K562 (cell line): ENCODE data around the gene FAM219A. TPM values are rescaled to one million over a fixed set of nuclear protein-coding genes. Genes with fewer than 3 reads are reported as not detected.

Experiments
- ATAC-seq: fragments of 200-7000 bp; cut with Tn5 transposase; 3 replicates; pipeline ENCODE4 v1.9.1; 2020; ENCODE audit warnings: moderate library complexity
- BruUV-seq: library from RNA; stranded (reverse); fragments of 400-500 nt; replicated peaks from 2 replicates; lab custom pipeline; 2021; lab: Mats Ljungman, UMichigan
- CTCF ChIA-PET: fragments of 300-600 bp; formaldehyde crosslinking; extraction: SDS; loops from one replicate; lab custom pipeline; 2021; ENCODE audit warnings: low intra/inter-chr PET ratio; lab: Yijun Ruan, JAX
- POLR2A ChIA-PET: fragments of 300-600, 350-650 bp; sonication (Branson Sonifier 250); formaldehyde crosslinking; extraction: SDS; loops from one replicate; lab custom pipeline; 2021; ENCODE audit warnings: antibody characterized with exemption, inconsistent platforms; lab: Yijun Ruan, JAX
- DNase-seq, 4 experiments: peaks; one replicate each; pipeline versions ENCODE4 v3.0.0 to v3.0.0-alpha.2; 2011 to 2018; ENCODE audit warnings: low spot score in 3 of 4, mixed read lengths in 3 of 4; ENCODE audit errors: extremely low read depth in 1 of 4
- FAIRE-seq: peaks from 2 replicates; lab custom pipeline; 2011; peaks lifted over from hg19 to GRCh38; lab: Jason Lieb, UNC
- H2AFZ ChIP-seq: 2 replicates; pipeline ENCODE4 v1.6.0; 2011; ENCODE audit warnings: low read depth, low read length, control low read depth, inconsistent platforms
- H3K27ac ChIP-seq: fragments of 200-600 bp; 3 replicates; pipeline ENCODE4 v1.8.0; 2011; ENCODE audit warnings: low read depth, mild to moderate bottlenecking, control low read depth, inconsistent platforms, low read length, moderate library complexity, mixed read lengths; ENCODE audit errors: extremely low read depth
- H3K27me3 ChIP-seq, 2 experiments: fragments of 300-600 bp in 1 of 2; 2 replicates in 1 of 2; 3 replicates in 1 of 2; pipeline versions ENCODE4 v1.6.0 to v1.8.0; 2011; ENCODE audit warnings: inconsistent platforms in 2 of 2, low read length in 2 of 2, mild to moderate bottlenecking in 1 of 2, mixed read lengths in 1 of 2, moderate library complexity in 1 of 2; ENCODE audit not compliant: control insufficient read depth in 2 of 2, insufficient read depth in 2 of 2
- H3K36me3 ChIP-seq: fragments of 300-600 bp; 3 replicates; pipeline ENCODE4 v1.8.0; 2011; ENCODE audit warnings: mild to moderate bottlenecking, low read length, inconsistent platforms; ENCODE audit not compliant: control insufficient read depth, insufficient read depth
- H3K4me1 ChIP-seq, 2 experiments: fragments of 200-600 bp in 1 of 2; replicated peaks in 1 of 2; 2 replicates in 1 of 2; 3 replicates in 1 of 2; pipeline versions ENCODE4 v1.5.1 to v1.8.0; 2011; ENCODE audit warnings: inconsistent platforms in 2 of 2, low read length in 2 of 2, mild to moderate bottlenecking in 1 of 2, mixed read lengths in 1 of 2, moderate library complexity in 1 of 2; ENCODE audit not compliant: control insufficient read depth in 2 of 2, insufficient read depth in 2 of 2
- H3K4me2 ChIP-seq: 2 replicates; pipeline ENCODE4 v1.6.1; 2011; ENCODE audit warnings: low read length, control low read depth, inconsistent platforms, mixed read lengths; ENCODE audit not compliant: insufficient read depth
- H3K4me3 ChIP-seq: fragments of 200-600 bp; sonication (generic), shearing (Covaris generic); 2 replicates; pipeline ENCODE4 v1.5.1; 2016; ENCODE audit warnings: control low read depth, inconsistent platforms
- H3K79me2 ChIP-seq: fragments of 200-600 bp; 3 replicates; pipeline ENCODE4 v1.8.0; 2011; ENCODE audit warnings: low read length, inconsistent platforms; ENCODE audit not compliant: control insufficient read depth, insufficient read depth
- H3K9ac ChIP-seq, 2 experiments: 2 replicates each; pipeline versions ENCODE4 v1.6.0 to v1.6.1; 2011; ENCODE audit warnings: low read depth in 2 of 2, low read length in 2 of 2, control low read depth in 1 of 2, inconsistent platforms in 1 of 2, mild to moderate bottlenecking in 1 of 2, mixed read lengths in 1 of 2; ENCODE audit not compliant: insufficient read depth in 1 of 2
- H3K9me1 ChIP-seq: one replicate; pipeline ENCODE4 v1.6.0; 2011; ENCODE audit warnings: inconsistent platforms, mild to moderate bottlenecking, low read length, moderate library complexity; ENCODE audit not compliant: control insufficient read depth, insufficient read depth
- H3K9me3 ChIP-seq: replicated peaks from 2 replicates; pipeline ENCODE4 v1.5.1; 2011; ENCODE audit warnings: low read depth, low read length, inconsistent platforms; ENCODE audit not compliant: control insufficient read depth, insufficient read depth
- H4K20me1 ChIP-seq: replicated peaks from 2 replicates; pipeline ENCODE4 v1.6.1; 2011; ENCODE audit warnings: low read length, inconsistent platforms, mixed read lengths; ENCODE audit not compliant: control insufficient read depth, insufficient read depth
- ASH1L ChIP-seq: fragments of 450-650 bp; IDR thresholded peaks from 2 replicates; pipeline ENCODE4 v1.6.1; 2018; ENCODE audit warnings: borderline replicate concordance, mild to moderate bottlenecking, low read depth; ENCODE audit not compliant: partially characterized antibody
- BHLHE40 ChIP-seq: IDR thresholded peaks from 2 replicates; pipeline ENCODE4 v1.6.1; 2011; ENCODE audit warnings: low read length, improper control_type of control experiment
- DEAF1 ChIP-seq: fragments of 450-650 bp; formaldehyde crosslinking; IDR thresholded peaks from 2 replicates; pipeline ENCODE4 v1.4.0; 2020; ENCODE audit warnings: mild to moderate bottlenecking, moderate library complexity
- ETS2 ChIP-seq: IDR thresholded peaks from 2 replicates; pipeline ENCODE4 v1.6.1; 2016; ENCODE audit warnings: borderline replicate concordance, missing genetic modification characterization, mild to moderate bottlenecking, moderate library complexity, missing compliant biosample characterization; ENCODE audit not compliant: poor library complexity, severe bottlenecking
- RAD21 ChIP-seq, 2 experiments: fragments of 250-450 bp in 1 of 2; fragments of 450-650 bp in 1 of 2; sonication (Bioruptor Pico) in 1 of 2; formaldehyde crosslinking in 1 of 2; IDR thresholded peaks in 1 of 2; conservative IDR thresholded peaks in 1 of 2; 2 replicates each; pipeline versions ENCODE4 v1.4.0 to v1.8.0; 2020 to 2022; ENCODE audit warnings: mild to moderate bottlenecking in 2 of 2, moderate library complexity in 1 of 2
- TCFL5 ChIP-seq: fragments of 250-450 bp; sonication (Bioruptor Pico); conservative IDR thresholded peaks from 2 replicates; pipeline ENCODE4 v1.6.1; 2021; ENCODE audit warnings: mild to moderate bottlenecking, moderate library complexity, matching md5 sums
- WGBS: fragments of 100-300 bp; shearing (Covaris generic); methylation state at CpG from one replicate; pipeline ENCODE4 v1.1.6; 2016; ENCODE audit warnings: low coverage, mixed read lengths; ENCODE audit not compliant: insufficient coverage; ENCODE audit errors: missing lambda C conversion rate; 5-methylcytosine and 5-hydroxymethylcytosine counted together
- in situ Hi-C: fragments of 300-500 bp; cut with MboI; formaldehyde crosslinking; loops from 4 replicates; pipeline ENCODE4 v1.15.0; 2018; ENCODE audit warnings: inconsistent platforms, mixed read lengths
- intact Hi-C: fragments of 100-400 bp; cut with micrococcal nuclease; formaldehyde crosslinking; loops from 2 replicates; pipeline ENCODE4 v1.14.2; 2022
- polyA plus RNA-seq, 8 experiments: library from polyadenylated mRNA; depleted of rRNA in 4 of 8; stranded (reverse) in 5 of 8; unstranded in 3 of 8; fragments of >200 nt; fragmentation: Nextera tagmentation in 2 of 8; fragmentation: Illumina TruSeq in 1 of 8; extraction: Ambion mirVana in 2 of 8; extraction: Trizol in 1 of 8; gene quantifications; 2 replicates each; pipeline versions ENCODE4 v1.2.1 to v1.2.3, GENCODE V29; 2011 to 2014; ENCODE audit warnings: inconsistent platforms in 1 of 8, missing spikeins in 1 of 8
- total RNA-seq, 7 experiments: library from RNA; depleted of rRNA in 6 of 7; stranded (reverse); fragments of >200 nt in 6 of 7; fragmentation: Illumina TruSeq in 2 of 7; extraction: Trizol in 2 of 7; gene quantifications; 2 replicates each; pipeline versions ENCODE4 v1.2.1 to v1.2.3, GENCODE V29; 2011 to 2021; ENCODE audit warnings: low replicate concordance in 1 of 7
- TF ChIP-seq, protein P1 (sequence below): fragments of 200-800 bp; sonication (Bioruptor generic); IDR thresholded peaks from 2 replicates; pipeline ENCODE4 v1.6.1; 2017; ENCODE audit warnings: missing genetic modification characterization, missing compliant biosample characterization
- TF ChIP-seq, protein P2 (sequence below): sonication (generic); formaldehyde crosslinking; IDR thresholded peaks from 2 replicates; pipeline ENCODE4 v1.8.0; 2023; ENCODE audit warnings: mild to moderate bottlenecking, missing genetic modification reagents

FAM219A gene
- total and polyA plus RNA-seq, 9 of the 15 experiments (the other 6 are each of a cell fraction or from before 2014, with no cell fraction given): 0.63 to 8.6 (median 2.9) TPM

- TF ChIP-seq RAD21 (CRISPR knock-in tag; conservative IDR thresholded peaks at IDR 0.05 in 1 of 2, IDR thresholded peaks at IDR 0.05 in 1 of 2) (peak; percentile 55 to 70), DEAF1 (CRISPR knock-in tag) (peak; percentile 52)
- TF ChIP-seq, all 486 proteins: peak for 5
Measured at GRCh38 chr9:34403554-34404380, 54.6 kb downstream of the FAM219A start (continued).

DNA sequence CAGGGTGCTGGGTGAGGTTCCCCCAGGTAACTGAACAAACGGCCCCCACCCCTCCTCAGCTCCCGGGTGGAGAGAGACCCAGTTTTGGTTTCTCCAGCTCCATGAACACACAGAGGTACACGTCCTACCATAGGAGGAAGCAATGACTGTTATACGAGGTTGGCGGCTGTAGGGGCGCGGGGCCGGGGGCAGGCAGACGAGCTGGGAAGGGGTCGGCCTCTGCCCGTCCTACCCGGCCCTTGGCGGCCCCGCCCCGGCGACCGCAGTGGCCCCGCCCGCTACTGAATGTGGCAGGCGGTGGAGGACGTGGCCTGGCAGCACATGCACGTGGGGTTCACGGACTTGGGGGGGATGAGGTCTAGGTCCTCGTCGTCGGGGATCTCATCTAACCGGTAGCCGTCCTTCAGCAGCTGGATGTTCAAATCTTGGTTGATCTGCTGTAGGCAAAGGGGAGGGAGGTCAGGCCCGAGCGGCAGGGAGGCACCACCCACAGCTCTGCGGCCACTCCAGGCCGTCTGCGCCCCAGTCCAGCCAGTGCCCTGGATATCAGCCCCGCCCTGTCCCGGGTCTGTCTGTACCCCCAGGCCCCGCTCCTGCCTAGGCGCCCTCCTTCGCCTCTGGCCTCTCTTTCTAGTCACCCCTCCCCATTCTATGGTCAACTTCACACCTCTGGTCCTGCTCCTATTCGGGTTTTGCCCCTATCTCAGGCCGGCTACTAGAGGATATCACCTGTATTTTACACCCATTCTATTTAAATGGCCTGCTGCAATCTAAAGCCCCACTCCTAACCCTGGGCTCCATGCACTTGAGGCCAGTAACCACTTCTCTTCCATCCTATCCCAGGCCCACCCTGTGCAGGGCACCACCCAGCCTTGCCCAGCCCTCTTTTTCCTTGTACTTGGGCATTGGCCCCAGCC is 57.4 kb downstream of the FAM219A start:
- ATAC-seq (no peak), FAIRE-seq (no peak), DNase-seq (no peak)
- no peak overlapping the region for H2AFZ ChIP-seq
- no peaks in the 10 kb centered on the region for H3K79me2 ChIP-seq
- intact Hi-C loops: loop anchor here (5.0 kb wide), 1 partner anchor 191 kb away; no protein-coding TSS in a partner anchor
- H3K4me1 ChIP-seq: peaks cover 0 to 4% of the 10 kb centered on the region in 2 experiments; a peak in 4 of 5 replicates
- no peaks in the 10 kb centered on the region for H3K9me3 ChIP-seq
- H3K9ac ChIP-seq: no peak overlapping the region
- 62% methylated on average over 9 of the region's 40 CpGs for WGBS
- ChIA-PET CTCF (no interaction called here), POLR2A (interaction anchor here (1.2 kb wide), 1 partner anchor 239 kb away, joined by 3 read pairs; no protein-coding TSS in a partner anchor)
- no peaks in the 10 kb centered on the region for H3K9me1 ChIP-seq
- H3K4me3 ChIP-seq: no peak overlapping the region
- H3K36me3 ChIP-seq: no peaks in the 10 kb centered on the region; the same call in 2 of the 3 replicates
- no peaks in the 10 kb centered on the region for H3K27me3 ChIP-seq
- in situ Hi-C loops: loop anchor here (10.0 kb wide), 1 partner anchor 204 kb away; no protein-coding TSS in a partner anchor
- BruUV-seq: no TSS peak
- H4K20me1 ChIP-seq: no peaks in the 10 kb centered on the region; the same call in 1 of the 2 replicates
- no peak overlapping the region for H3K4me2 ChIP-seq
- no peak overlapping the region for H3K27ac ChIP-seq
- TF ChIP-seq ETS2 (tag): no peak
- TF ChIP-seq, protein P1, sequence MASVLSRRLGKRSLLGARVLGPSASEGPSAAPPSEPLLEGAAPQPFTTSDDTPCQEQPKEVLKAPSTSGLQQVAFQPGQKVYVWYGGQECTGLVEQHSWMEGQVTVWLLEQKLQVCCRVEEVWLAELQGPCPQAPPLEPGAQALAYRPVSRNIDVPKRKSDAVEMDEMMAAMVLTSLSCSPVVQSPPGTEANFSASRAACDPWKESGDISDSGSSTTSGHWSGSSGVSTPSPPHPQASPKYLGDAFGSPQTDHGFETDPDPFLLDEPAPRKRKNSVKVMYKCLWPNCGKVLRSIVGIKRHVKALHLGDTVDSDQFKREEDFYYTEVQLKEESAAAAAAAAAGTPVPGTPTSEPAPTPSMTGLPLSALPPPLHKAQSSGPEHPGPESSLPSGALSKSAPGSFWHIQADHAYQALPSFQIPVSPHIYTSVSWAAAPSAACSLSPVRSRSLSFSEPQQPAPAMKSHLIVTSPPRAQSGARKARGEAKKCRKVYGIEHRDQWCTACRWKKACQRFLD (CRISPR knock-in tag): no peak
- TF ChIP-seq, protein P2, sequence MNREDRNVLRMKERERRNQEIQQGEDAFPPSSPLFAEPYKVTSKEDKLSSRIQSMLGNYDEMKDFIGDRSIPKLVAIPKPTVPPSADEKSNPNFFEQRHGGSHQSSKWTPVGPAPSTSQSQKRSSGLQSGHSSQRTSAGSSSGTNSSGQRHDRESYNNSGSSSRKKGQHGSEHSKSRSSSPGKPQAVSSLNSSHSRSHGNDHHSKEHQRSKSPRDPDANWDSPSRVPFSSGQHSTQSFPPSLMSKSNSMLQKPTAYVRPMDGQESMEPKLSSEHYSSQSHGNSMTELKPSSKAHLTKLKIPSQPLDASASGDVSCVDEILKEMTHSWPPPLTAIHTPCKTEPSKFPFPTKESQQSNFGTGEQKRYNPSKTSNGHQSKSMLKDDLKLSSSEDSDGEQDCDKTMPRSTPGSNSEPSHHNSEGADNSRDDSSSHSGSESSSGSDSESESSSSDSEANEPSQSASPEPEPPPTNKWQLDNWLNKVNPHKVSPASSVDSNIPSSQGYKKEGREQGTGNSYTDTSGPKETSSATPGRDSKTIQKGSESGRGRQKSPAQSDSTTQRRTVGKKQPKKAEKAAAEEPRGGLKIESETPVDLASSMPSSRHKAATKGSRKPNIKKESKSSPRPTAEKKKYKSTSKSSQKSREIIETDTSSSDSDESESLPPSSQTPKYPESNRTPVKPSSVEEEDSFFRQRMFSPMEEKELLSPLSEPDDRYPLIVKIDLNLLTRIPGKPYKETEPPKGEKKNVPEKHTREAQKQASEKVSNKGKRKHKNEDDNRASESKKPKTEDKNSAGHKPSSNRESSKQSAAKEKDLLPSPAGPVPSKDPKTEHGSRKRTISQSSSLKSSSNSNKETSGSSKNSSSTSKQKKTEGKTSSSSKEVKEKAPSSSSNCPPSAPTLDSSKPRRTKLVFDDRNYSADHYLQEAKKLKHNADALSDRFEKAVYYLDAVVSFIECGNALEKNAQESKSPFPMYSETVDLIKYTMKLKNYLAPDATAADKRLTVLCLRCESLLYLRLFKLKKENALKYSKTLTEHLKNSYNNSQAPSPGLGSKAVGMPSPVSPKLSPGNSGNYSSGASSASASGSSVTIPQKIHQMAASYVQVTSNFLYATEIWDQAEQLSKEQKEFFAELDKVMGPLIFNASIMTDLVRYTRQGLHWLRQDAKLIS (CRISPR knock-in tag): no peak
- no peak for TF ChIP-seq ASH1L
- no peak for TF ChIP-seq TCFL5 (CRISPR knock-in tag)
- TF ChIP-seq BHLHE40: no peak
